Measurements from ENCODE around the gene TBC1D2.

- TF ChIP-seq POLR2AphosphoS5 (IDR thresholded peaks at IDR 0.05; ENCODE audit: borderline replicate concordance, low read depth, low read length) (no peak), EZH2 (IDR thresholded peaks at IDR 0.05) (no peak), FOXP2 (optimal IDR thresholded peaks at IDR 0.05; ENCODE audit: control extremely low read depth, extremely low read length, insufficient read depth) (no peak)
These were observed 70.4 kb downstream of the TBC1D2 start for GRCh38 chr9:98185021-98185567.

Measured in SK-N-MC (cell line).